Kidney epithelial cell (primary cell): ENCODE results near the gene FUT3. TPM values are rescaled to one million over a fixed set of nuclear protein-coding genes. Genes with fewer than 3 reads are reported as not detected.

Source experiments
- DNase-seq: peaks from one replicate; pipeline ENCODE4 v3.0.0-alpha.2; 2010; ENCODE audit warnings: low read depth
- H3K27me3 ChIP-seq: 2 replicates; pipeline ENCODE4 v1.6.0; 2011; ENCODE audit warnings: low read length; ENCODE audit not compliant: control insufficient read depth, insufficient read depth
- H3K36me3 ChIP-seq: 2 replicates; pipeline ENCODE4 v1.5.1; 2011; ENCODE audit warnings: low read length; ENCODE audit not compliant: control insufficient read depth, insufficient read depth
- H3K4me3 ChIP-seq: 2 replicates; pipeline ENCODE4 v1.5.1; 2011; ENCODE audit warnings: low read depth, mild to moderate bottlenecking, control low read depth, low read length
- CTCF ChIP-seq: IDR thresholded peaks from 2 replicates; pipeline ENCODE4 v1.5.1; 2011; ENCODE audit warnings: mild to moderate bottlenecking, moderate library complexity, low read length, control low read depth, inconsistent platforms; ENCODE audit not compliant: insufficient read depth, poor library complexity, severe bottlenecking
- total RNA-seq: library from RNA; depleted of rRNA; stranded (reverse); fragments of >200 nt; gene quantifications from 2 replicates; pipeline ENCODE4 v1.2.3, GENCODE V29; 2015

FUT3 gene
- total RNA-seq, 1 donor from 2014 or later, result 8.8 TPM

- Histone ChIP-seq H3K27me3 (peaks cover 10% of the 10 kb centered on the region), H3K4me3 (no peak overlapping the region), H3K36me3 (no peaks in the 10 kb centered on the region)
- no peak for TF ChIP-seq CTCF
- no peak for DNase-seq
Measured at GRCh38 chr19:5821521-5822180, 29.6 kb downstream of the FUT3 start.

GRCh38 chr19:5820785-5821184, 30.5 kb downstream of the FUT3 start:
- Histone ChIP-seq H3K27me3 (peaks cover 10% of the 10 kb centered on the region), H3K36me3 (no peaks in the 10 kb centered on the region), H3K4me3 (no peak overlapping the region)
- no peak for TF ChIP-seq CTCF
- DNase-seq, result no peak

- peaks cover 20% of the 10 kb centered on the region for H3K27me3 ChIP-seq
- H3K4me3 ChIP-seq, result no peak overlapping the region
- H3K36me3 ChIP-seq, result no peaks in the 10 kb centered on the region
- DNase-seq, result no peak
- no peak for TF ChIP-seq CTCF
Measured at GRCh38 chr19:5818594-5818993, 32.7 kb downstream of the FUT3 start.

GRCh38 chr19:5817218-5817617, 34.0 kb downstream of the FUT3 start:
- Histone ChIP-seq H3K4me3 (no peak overlapping the region), H3K27me3 (peaks cover 15% of the 10 kb centered on the region), H3K36me3 (no peaks in the 10 kb centered on the region)
- no peak for TF ChIP-seq CTCF
- no peak for DNase-seq

- H3K36me3 ChIP-seq, result no peaks in the 10 kb centered on the region
- no peak overlapping the region for H3K4me3 ChIP-seq
- TF ChIP-seq CTCF, result no peak
- H3K27me3 ChIP-seq, result peaks cover 12% of the 10 kb centered on the region
- DNase-seq, result no peak
Measured at GRCh38 chr19:5814852-5815246, 36.4 kb downstream of the FUT3 start.
